Measurements from ENCODE around the gene PTGER2.

PTGER2 gene

DNA sequence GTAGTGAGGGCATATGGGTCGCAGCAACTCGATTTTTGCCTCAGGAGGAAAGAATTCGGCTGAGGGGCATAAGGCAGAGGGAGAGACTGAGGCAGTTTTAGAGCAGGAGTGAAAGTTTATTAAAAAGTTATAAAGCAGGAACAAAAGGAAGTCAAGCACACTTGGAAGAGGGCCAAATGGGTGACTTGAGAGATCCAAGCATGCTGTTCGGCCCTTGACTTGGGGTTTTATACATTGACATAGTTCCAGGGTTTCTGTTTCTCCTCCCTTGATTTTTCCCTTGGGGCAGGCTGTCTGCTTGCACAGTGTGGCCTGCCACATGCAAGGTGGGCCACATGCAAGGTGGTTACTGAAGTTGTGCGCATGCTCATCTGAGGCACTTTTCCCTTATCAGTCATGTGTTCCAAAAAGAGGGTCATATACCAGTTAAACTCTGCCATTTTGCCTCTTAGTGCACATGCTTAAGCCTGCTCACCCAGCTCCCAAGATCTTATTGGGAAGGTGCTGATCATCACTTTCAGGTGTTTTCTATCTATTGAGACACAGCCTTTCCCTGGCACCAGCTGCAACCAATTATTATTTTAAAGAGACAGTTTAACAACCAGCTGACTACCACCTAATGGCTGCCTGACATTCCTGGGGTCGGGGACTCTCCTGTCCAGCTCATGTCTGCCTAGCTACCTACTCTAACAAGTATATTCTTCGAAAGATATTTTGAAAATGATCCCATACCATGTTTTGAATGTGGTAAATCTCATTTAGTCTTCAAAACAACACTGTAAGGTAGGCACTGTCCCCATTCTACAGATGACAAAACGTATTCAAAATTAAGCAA, 19.9 kb downstream of the PTGER2 start:
- Histone ChIP-seq H3K27me3 (replicated peaks; ENCODE audit: control insufficient read depth, insufficient read depth, low read length, poor library complexity, severe bottlenecking) (no peaks in the 10 kb centered on the region), H3K36me3 (ENCODE audit: control insufficient read depth, insufficient read depth, low read length) (peaks cover 3% of the 10 kb centered on the region), H3K27ac (ENCODE audit: insufficient read depth, low read length, poor library complexity, severe bottlenecking) (no peak overlapping the region), H3K4me3 (ENCODE audit: insufficient read depth, low read depth, low read length, poor library complexity, severe bottlenecking) (no peak overlapping the region), H3K9me3 (ENCODE audit: control insufficient read depth, low read length) (no peaks in the 10 kb centered on the region), H3K4me1 (ENCODE audit: control insufficient read depth, insufficient read depth, low read length, poor library complexity, severe bottlenecking) (peaks cover 5% of the 10 kb centered on the region)
- no peak for DNase-seq

DNA sequence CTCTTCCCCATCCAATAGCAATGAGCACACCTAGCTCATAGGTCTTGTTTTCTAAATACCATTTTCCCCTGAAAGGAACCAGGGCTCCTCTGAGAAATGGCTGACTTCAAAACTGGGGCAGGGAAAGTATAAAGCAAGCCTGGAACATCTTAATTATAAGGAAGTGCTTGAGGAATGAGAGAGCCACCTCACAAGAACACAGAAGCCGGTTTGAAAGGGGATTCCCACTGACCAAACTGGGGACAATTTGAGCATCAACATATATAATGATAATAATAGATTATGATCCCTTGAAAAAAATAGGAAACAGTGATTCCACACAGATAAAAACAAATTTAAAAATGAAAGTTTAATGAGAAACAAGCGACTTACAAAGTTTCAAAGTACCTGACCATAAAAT, 22.1 kb downstream of the PTGER2 start:
- H3K9me3 ChIP-seq (ENCODE audit: control insufficient read depth, low read length): no peaks in the 10 kb centered on the region
- no peaks in the 10 kb centered on the region for H3K27me3 ChIP-seq (replicated peaks; ENCODE audit: control insufficient read depth, insufficient read depth, low read length, poor library complexity, severe bottlenecking)
- H3K4me1 ChIP-seq (ENCODE audit: control insufficient read depth, insufficient read depth, low read length, poor library complexity, severe bottlenecking): no peaks in the 10 kb centered on the region
- H3K27ac ChIP-seq (ENCODE audit: insufficient read depth, low read length, poor library complexity, severe bottlenecking): no peak overlapping the region
- no peak overlapping the region for H3K4me3 ChIP-seq (ENCODE audit: insufficient read depth, low read depth, low read length, poor library complexity, severe bottlenecking)
- H3K36me3 ChIP-seq (ENCODE audit: control insufficient read depth, insufficient read depth, low read length): no peaks in the 10 kb centered on the region
- DNase-seq: no peak

DNA sequence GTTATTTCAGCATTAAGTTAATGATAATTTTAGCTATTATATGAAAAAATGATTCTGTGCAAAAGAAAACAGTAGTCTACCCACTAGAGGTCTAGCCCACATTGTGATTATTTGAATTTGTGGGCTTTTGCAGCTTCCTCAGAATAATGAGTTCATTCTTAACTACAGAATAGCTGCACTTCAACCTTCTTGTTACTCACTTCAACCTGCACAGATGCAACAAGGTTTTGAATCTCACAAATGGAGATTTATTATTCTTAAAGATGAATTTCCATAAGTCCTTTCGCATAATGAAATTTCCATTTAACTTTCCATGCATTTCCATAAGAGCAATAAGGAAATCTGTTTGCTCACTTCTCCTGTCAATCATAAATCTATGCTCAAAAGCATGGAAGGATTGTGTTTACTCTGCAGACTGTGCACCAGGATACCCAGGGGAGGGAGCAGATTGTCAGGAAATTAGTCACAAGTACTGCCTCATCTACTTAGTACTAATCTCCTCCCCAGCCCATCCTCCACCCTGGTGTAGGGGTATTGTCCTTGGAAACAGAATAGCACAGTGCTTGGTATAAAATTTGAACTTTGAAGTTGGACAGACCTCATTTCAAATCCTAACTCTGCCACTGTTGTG, 24.1 kb downstream of the PTGER2 start:
- H3K4me1 ChIP-seq (ENCODE audit: control insufficient read depth, insufficient read depth, low read length, poor library complexity, severe bottlenecking): no peaks in the 10 kb centered on the region
- H3K36me3 ChIP-seq (ENCODE audit: control insufficient read depth, insufficient read depth, low read length): no peaks in the 10 kb centered on the region
- H3K9me3 ChIP-seq (ENCODE audit: control insufficient read depth, low read length): no peaks in the 10 kb centered on the region
- DNase-seq: no peak
- H3K27ac ChIP-seq (ENCODE audit: insufficient read depth, low read length, poor library complexity, severe bottlenecking): no peak overlapping the region
- no peak overlapping the region for H3K4me3 ChIP-seq (ENCODE audit: insufficient read depth, low read depth, low read length, poor library complexity, severe bottlenecking)
- no peaks in the 10 kb centered on the region for H3K27me3 ChIP-seq (replicated peaks; ENCODE audit: control insufficient read depth, insufficient read depth, low read length, poor library complexity, severe bottlenecking)

DNA sequence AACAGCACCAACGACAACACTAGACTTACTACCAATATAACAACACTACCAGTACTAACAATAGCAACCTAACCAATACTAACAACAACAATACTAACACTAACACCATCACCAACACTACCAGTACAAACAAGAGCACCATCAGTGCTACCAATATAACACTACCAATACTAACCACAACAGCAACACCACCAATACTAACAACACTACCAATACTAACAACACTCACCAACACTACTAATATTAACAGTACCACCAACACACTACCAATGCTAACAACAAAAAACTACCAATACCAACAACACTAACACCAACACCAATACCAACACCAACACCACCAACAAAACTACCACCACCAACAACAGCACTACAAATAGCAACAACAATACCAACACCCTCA, 25.1 kb downstream of the PTGER2 start:
- H3K4me1 ChIP-seq (ENCODE audit: control insufficient read depth, insufficient read depth, low read length, poor library complexity, severe bottlenecking): no peaks in the 10 kb centered on the region
- DNase-seq: no peak
- H3K27ac ChIP-seq (ENCODE audit: insufficient read depth, low read length, poor library complexity, severe bottlenecking): no peak overlapping the region
- no peaks in the 10 kb centered on the region for H3K27me3 ChIP-seq (replicated peaks; ENCODE audit: control insufficient read depth, insufficient read depth, low read length, poor library complexity, severe bottlenecking)
- no peaks in the 10 kb centered on the region for H3K9me3 ChIP-seq (ENCODE audit: control insufficient read depth, low read length)
- no peaks in the 10 kb centered on the region for H3K36me3 ChIP-seq (ENCODE audit: control insufficient read depth, insufficient read depth, low read length)
- no peak overlapping the region for H3K4me3 ChIP-seq (ENCODE audit: insufficient read depth, low read depth, low read length, poor library complexity, severe bottlenecking)

DNA sequence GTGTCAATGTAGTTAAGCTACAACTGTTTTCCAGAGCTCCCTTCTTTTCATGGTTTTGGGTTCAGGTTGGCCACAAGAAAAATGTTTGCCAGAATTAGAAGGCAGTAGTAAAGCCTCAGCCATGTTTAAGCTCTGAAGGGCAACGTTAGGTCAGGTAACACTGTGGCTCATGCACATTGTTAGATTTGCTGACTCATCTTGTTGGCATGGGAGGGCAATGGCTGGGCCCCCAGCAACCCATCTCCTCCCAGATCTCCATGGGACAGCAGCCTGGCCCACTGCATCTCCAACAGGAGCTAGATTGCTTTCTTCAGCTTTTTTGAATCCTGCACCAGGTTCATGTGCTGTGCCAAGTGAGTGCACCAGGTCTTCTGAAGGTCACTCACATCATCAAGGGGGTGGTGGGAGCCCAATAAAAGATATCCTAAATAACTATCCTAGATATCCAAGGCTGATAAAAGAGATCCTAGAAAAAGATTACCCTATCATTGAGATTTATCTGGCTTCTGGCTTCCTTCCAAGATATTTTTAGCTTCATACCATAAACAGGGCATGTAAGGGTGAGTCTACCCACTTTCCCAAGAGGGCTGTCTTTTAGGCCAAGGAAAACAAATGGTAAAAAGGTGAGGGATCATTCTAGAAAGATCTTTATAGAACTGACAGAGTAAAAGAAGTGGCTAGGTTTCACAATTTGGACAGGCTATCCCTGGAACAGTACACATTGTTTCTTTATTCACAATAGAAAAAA, 28.9 kb downstream of the PTGER2 start:
- Histone ChIP-seq H3K27ac (ENCODE audit: insufficient read depth, low read length, poor library complexity, severe bottlenecking) (no peak overlapping the region), H3K4me3 (ENCODE audit: insufficient read depth, low read depth, low read length, poor library complexity, severe bottlenecking) (no peak overlapping the region), H3K9me3 (ENCODE audit: control insufficient read depth, low read length) (no peaks in the 10 kb centered on the region), H3K27me3 (replicated peaks; ENCODE audit: control insufficient read depth, insufficient read depth, low read length, poor library complexity, severe bottlenecking) (no peaks in the 10 kb centered on the region), H3K4me1 (ENCODE audit: control insufficient read depth, insufficient read depth, low read length, poor library complexity, severe bottlenecking) (no peaks in the 10 kb centered on the region), H3K36me3 (ENCODE audit: control insufficient read depth, insufficient read depth, low read length) (no peaks in the 10 kb centered on the region)
- DNase-seq: no peak

DNA sequence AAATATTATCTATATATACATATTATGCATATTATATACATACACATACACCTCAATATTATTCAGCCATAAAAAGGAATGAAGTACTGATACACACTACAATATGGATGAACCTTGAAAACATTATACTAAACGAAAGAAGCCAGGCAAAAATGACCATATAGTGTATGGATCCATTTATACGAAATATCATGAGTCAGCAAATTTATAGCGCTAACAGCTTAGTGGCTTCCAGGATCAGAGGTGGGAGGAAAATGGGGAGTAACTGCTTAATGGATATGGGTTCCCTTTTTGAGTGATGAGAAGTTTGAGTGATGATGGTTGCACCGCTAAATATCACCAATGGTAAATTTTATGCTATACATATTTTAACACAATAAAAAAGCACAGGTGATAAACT, 32.7 kb downstream of the PTGER2 start:
- H3K27ac ChIP-seq (ENCODE audit: insufficient read depth, low read length, poor library complexity, severe bottlenecking): no peak overlapping the region
- no peaks in the 10 kb centered on the region for H3K9me3 ChIP-seq (ENCODE audit: control insufficient read depth, low read length)
- H3K36me3 ChIP-seq (ENCODE audit: control insufficient read depth, insufficient read depth, low read length): no peaks in the 10 kb centered on the region
- DNase-seq: no peak
- peaks cover 23% of the 10 kb centered on the region for H3K4me1 ChIP-seq (ENCODE audit: control insufficient read depth, insufficient read depth, low read length, poor library complexity, severe bottlenecking)
- H3K27me3 ChIP-seq (replicated peaks; ENCODE audit: control insufficient read depth, insufficient read depth, low read length, poor library complexity, severe bottlenecking): no peaks in the 10 kb centered on the region
- no peak overlapping the region for H3K4me3 ChIP-seq (ENCODE audit: insufficient read depth, low read depth, low read length, poor library complexity, severe bottlenecking)

DNA sequence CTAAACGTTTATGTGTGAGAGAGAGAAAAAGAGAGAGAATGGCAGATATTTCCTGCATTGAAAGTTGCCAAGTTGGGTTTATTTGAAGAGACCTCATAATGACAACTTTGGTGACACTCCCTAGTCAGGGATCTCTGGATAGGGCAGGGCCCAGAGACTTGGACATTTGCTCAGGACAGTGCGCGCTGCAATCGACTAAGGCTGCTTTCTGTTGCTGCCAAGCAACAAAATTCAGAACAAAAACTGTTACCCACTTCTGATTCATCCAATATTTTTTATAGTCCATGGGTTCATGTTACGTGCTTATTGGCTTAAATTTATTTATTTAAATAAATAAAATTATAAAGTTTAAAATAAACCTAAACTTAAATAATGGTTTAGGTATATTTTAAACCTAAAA, 34.2 kb downstream of the PTGER2 start:
- H3K36me3 ChIP-seq (ENCODE audit: control insufficient read depth, insufficient read depth, low read length): no peaks in the 10 kb centered on the region
- no peak overlapping the region for H3K27ac ChIP-seq (ENCODE audit: insufficient read depth, low read length, poor library complexity, severe bottlenecking)
- H3K4me3 ChIP-seq (ENCODE audit: insufficient read depth, low read depth, low read length, poor library complexity, severe bottlenecking): no peak overlapping the region
- H3K4me1 ChIP-seq (ENCODE audit: control insufficient read depth, insufficient read depth, low read length, poor library complexity, severe bottlenecking): peaks cover 29% of the 10 kb centered on the region
- no peaks in the 10 kb centered on the region for H3K27me3 ChIP-seq (replicated peaks; ENCODE audit: control insufficient read depth, insufficient read depth, low read length, poor library complexity, severe bottlenecking)
- no peak for DNase-seq
- no peaks in the 10 kb centered on the region for H3K9me3 ChIP-seq (ENCODE audit: control insufficient read depth, low read length)

DNA sequence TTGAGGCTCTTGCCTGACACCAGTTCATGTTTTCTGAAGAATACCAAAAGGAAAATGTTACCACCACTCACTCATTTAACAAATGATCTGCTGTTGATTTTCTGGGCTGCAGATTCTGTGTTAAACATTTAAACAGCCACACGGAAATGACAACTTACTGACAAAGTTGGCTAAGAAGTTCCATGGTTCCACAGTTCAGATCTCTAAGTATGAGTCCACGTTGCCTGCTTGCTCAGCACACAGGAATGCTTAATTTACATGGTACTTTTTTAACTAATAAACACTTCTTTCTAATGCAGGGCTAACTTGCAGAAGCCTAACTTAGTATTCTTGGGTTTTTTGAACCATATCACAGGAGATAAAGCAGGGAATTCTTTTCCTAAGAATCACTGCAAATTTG, 34.7 kb downstream of the PTGER2 start:
- H3K4me1 ChIP-seq (ENCODE audit: control insufficient read depth, insufficient read depth, low read length, poor library complexity, severe bottlenecking): peaks cover 34% of the 10 kb centered on the region
- DNase-seq: no peak
- H3K4me3 ChIP-seq (ENCODE audit: insufficient read depth, low read depth, low read length, poor library complexity, severe bottlenecking): no peak overlapping the region
- H3K36me3 ChIP-seq (ENCODE audit: control insufficient read depth, insufficient read depth, low read length): no peaks in the 10 kb centered on the region
- no peaks in the 10 kb centered on the region for H3K27me3 ChIP-seq (replicated peaks; ENCODE audit: control insufficient read depth, insufficient read depth, low read length, poor library complexity, severe bottlenecking)
- no peak overlapping the region for H3K27ac ChIP-seq (ENCODE audit: insufficient read depth, low read length, poor library complexity, severe bottlenecking)
- no peaks in the 10 kb centered on the region for H3K9me3 ChIP-seq (ENCODE audit: control insufficient read depth, low read length)

DNA sequence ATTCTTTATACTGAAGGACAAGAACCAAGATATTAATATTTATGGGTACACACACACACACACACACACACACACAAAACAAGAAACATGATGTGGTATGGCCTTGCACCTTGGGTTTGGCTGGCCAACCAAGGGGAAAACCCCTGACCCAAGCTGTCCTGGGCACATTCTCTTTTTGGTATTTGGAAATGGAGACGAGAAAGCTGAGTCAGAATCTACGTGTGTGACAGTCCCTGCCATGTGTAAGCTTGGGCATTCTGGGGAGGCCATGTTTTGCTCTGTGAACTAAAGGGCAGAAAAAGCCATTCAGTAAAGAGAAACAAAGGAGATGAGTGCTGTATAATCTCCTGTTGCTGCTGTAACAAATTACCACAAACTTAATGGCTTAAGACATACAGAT, 35.6 kb downstream of the PTGER2 start:
- Histone ChIP-seq H3K9me3 (ENCODE audit: control insufficient read depth, low read length) (no peaks in the 10 kb centered on the region), H3K36me3 (ENCODE audit: control insufficient read depth, insufficient read depth, low read length) (no peaks in the 10 kb centered on the region), H3K4me3 (ENCODE audit: insufficient read depth, low read depth, low read length, poor library complexity, severe bottlenecking) (no peak overlapping the region), H3K27ac (ENCODE audit: insufficient read depth, low read length, poor library complexity, severe bottlenecking) (no peak overlapping the region), H3K4me1 (ENCODE audit: control insufficient read depth, insufficient read depth, low read length, poor library complexity, severe bottlenecking) (peaks cover 37% of the 10 kb centered on the region), H3K27me3 (replicated peaks; ENCODE audit: control insufficient read depth, insufficient read depth, low read length, poor library complexity, severe bottlenecking) (no peaks in the 10 kb centered on the region)
- DNase-seq: no peak

DNA sequence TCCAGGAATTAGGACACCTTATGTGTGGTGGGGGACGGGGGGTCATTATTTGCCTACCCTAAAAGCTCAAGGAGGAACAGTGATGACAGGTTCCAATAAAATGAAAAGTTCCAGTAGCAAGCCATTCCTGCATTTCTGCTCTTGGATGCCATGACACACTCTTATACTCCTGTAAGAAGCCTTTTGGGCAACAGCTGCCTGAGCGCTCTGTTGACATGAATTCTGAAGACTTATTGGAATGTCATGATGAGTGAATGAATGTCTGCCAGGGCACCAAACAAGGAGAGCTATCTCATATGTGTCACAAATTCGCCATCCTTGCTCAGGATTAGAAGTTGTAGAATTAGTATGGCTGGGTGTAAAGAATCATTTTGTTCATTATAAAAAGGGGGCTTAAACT, 36.3 kb downstream of the PTGER2 start:
- Histone ChIP-seq H3K27ac (ENCODE audit: insufficient read depth, low read length, poor library complexity, severe bottlenecking) (peak overlapping the region; percentile 45), H3K4me3 (ENCODE audit: insufficient read depth, low read depth, low read length, poor library complexity, severe bottlenecking) (no peak overlapping the region), H3K27me3 (replicated peaks; ENCODE audit: control insufficient read depth, insufficient read depth, low read length, poor library complexity, severe bottlenecking) (no peaks in the 10 kb centered on the region), H3K4me1 (ENCODE audit: control insufficient read depth, insufficient read depth, low read length, poor library complexity, severe bottlenecking) (peaks cover 37% of the 10 kb centered on the region), H3K9me3 (ENCODE audit: control insufficient read depth, low read length) (no peaks in the 10 kb centered on the region), H3K36me3 (ENCODE audit: control insufficient read depth, insufficient read depth, low read length) (no peaks in the 10 kb centered on the region)
- DNase-seq: no peak

All from effector memory CD4-positive, alpha-beta T cell (primary cell).